ENCODE results near the gene RPS10.

The RPS10 gene

DNA sequence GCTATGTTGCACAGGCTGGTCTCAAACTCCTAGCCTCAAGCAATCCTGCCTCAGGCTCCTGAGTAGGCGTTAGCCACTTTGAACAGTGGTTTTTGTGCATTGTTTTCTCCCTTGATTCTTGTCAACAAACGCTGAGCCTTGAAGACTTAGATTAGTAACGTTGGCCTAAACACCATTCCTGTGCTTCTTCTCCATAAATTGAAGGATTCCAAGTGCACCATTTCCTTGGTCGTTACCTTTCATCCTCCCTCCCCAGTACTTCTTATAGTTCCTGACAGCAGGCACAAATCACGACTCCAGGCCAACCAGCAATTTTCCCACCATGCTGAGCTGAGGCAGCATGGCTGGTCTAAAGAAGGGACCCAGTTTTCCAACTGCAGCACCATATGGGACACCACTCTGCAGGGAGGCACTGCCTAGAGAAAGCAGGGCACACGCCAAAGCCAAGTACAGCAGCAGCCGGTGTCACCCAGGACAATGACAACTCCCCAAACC lies 8.9 kb downstream of the RPS10 start:
- no peak overlapping the region for H3K9ac ChIP-seq (ENCODE audit: low read depth, low read length)
- DNase-seq (no peak), ATAC-seq (ENCODE audit: insufficient read depth, low read depth) (no peak)
- H3K4me2 ChIP-seq (ENCODE audit: insufficient read depth, low read length) = no peak overlapping the region
- no peak overlapping the region for H3K27ac ChIP-seq (ENCODE audit: low read length)
- peaks cover 43% of the 10 kb centered on the region; the same call in 1 of the 2 replicates for H4K20me1 ChIP-seq (ENCODE audit: insufficient read depth, low read length)
- TF ChIP-seq, protein P1, sequence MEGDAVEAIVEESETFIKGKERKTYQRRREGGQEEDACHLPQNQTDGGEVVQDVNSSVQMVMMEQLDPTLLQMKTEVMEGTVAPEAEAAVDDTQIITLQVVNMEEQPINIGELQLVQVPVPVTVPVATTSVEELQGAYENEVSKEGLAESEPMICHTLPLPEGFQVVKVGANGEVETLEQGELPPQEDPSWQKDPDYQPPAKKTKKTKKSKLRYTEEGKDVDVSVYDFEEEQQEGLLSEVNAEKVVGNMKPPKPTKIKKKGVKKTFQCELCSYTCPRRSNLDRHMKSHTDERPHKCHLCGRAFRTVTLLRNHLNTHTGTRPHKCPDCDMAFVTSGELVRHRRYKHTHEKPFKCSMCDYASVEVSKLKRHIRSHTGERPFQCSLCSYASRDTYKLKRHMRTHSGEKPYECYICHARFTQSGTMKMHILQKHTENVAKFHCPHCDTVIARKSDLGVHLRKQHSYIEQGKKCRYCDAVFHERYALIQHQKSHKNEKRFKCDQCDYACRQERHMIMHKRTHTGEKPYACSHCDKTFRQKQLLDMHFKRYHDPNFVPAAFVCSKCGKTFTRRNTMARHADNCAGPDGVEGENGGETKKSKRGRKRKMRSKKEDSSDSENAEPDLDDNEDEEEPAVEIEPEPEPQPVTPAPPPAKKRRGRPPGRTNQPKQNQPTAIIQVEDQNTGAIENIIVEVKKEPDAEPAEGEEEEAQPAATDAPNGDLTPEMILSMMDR (IDR thresholded peaks at IDR 0.05; ENCODE audit: borderline replicate concordance, extremely low read depth, low read length, poor library complexity, severe bottlenecking) = no peak
- TF ChIP-seq EZH2 (IDR thresholded peaks at IDR 0.05; ENCODE audit: borderline replicate concordance, low read depth, low read length, severe bottlenecking) = no peak
- H3K4me3 ChIP-seq (ENCODE audit: low read depth in 1 of 2, low read length in 2 of 2) = no peak overlapping the region
- no peaks in the 10 kb centered on the region for H3K27me3 ChIP-seq (ENCODE audit: insufficient read depth, low read length, poor library complexity)
- H3K4me1 ChIP-seq (ENCODE audit: insufficient read depth, low read length) = peaks cover 8% of the 10 kb centered on the region; the same call in 1 of the 2 replicates
- H3K9me3 ChIP-seq (ENCODE audit: insufficient read depth, low read length, severe bottlenecking) = no peaks in the 10 kb centered on the region
- no peak overlapping the region for H2AFZ ChIP-seq (ENCODE audit: low read depth, low read length)
- H3K36me3 ChIP-seq (ENCODE audit: insufficient read depth, low read length) = peaks cover 76% of the 10 kb centered on the region
- peaks cover 19% of the 10 kb centered on the region for H3K79me2 ChIP-seq (ENCODE audit: insufficient read depth, low read length)

DNA sequence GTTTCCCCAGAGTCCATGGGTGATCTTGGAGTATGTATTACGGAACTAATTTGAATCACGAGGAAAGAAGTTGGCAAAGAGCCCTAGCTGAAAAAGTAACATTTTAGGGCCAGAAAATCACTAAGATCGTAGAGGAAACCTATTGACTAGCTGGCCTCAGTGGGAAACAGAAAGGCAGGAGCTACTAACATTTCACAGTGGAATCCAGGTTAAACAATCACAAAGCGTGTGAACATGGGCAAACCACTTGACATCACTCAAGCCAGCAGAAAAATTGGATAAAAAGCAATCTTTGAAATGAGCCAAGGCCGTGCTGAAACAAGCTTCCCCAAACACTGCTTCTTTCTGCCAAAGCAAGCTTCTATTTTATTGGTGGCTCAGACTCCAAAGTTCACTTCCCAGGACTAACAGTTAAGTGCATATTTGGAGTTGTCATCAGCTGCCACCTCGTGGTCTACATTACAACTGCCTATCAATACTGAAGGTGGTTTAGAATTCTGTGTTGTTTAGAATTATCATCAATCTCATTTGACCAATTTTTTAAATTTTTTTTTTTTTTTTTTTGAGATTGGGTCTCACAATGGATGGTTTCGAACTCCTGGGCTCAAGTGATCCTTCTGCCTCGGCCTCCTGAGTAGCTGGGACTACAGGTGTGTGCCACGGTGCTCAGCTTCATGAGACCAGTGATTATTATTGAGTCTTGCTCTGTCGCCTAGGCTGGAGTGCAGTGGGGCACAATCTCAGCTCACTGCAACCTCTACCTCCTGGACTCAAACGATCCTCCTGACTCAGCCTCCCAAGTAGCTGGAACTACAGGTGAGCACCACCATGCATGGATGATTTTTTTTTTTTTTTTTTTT lies 10.6 kb downstream of the RPS10 start:
- no peak for TF ChIP-seq EZH2 (IDR thresholded peaks at IDR 0.05; ENCODE audit: borderline replicate concordance, low read depth, low read length, severe bottlenecking)
- TF ChIP-seq, protein P1 (IDR thresholded peaks at IDR 0.05; ENCODE audit: borderline replicate concordance, extremely low read depth, low read length, poor library complexity, severe bottlenecking) = peak; percentile 67
- Histone ChIP-seq H3K9me3 (ENCODE audit: insufficient read depth, low read length, severe bottlenecking) (no peaks in the 10 kb centered on the region), H3K4me2 (ENCODE audit: insufficient read depth, low read length) (no peak overlapping the region), H3K4me3 (ENCODE audit: low read depth in 1 of 2, low read length in 2 of 2) (no peak overlapping the region), H3K27ac (ENCODE audit: low read length) (no peak overlapping the region), H3K27me3 (ENCODE audit: insufficient read depth, low read length, poor library complexity) (no peaks in the 10 kb centered on the region), H4K20me1 (ENCODE audit: insufficient read depth, low read length) (peaks cover 30% of the 10 kb centered on the region; the same call in 1 of the 2 replicates), H3K9ac (ENCODE audit: low read depth, low read length) (no peak overlapping the region), H3K36me3 (ENCODE audit: insufficient read depth, low read length) (peaks cover 59% of the 10 kb centered on the region), H2AFZ (ENCODE audit: low read depth, low read length) (no peak overlapping the region), H3K79me2 (ENCODE audit: insufficient read depth, low read length) (peaks cover 7% of the 10 kb centered on the region; the same call in 1 of the 2 replicates), H3K4me1 (ENCODE audit: insufficient read depth, low read length) (no peaks in the 10 kb centered on the region)
- DNase-seq (peak; percentile 42), ATAC-seq (ENCODE audit: insufficient read depth, low read depth) (peak; percentile 68)

DNA sequence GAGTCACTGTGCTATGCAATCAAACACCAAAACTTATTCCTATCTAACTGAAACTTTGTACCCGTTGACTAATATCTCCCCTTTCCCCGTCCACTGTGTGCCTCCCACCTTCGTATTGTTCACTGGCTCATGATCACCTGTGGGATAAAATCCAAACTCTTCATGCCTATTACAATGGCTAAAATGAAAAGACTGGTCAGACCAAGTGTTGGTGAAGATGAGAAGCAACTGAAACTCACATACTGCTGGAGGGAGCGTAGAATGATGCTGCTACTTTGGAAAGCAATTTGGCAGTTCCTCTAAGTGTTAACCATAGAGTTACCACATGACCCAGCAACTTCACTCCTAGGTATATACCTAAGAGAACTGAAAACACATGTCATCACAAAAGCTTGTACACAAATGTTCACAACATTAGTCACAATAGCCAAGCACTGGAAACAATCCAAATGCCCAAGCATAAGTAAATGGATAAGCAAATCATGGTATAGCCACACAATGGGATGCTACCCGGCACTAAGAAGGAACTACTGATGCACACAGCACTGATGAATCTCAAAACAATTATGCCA lies 13.1 kb downstream of the RPS10 start:
- no peaks in the 10 kb centered on the region for H3K79me2 ChIP-seq (ENCODE audit: insufficient read depth, low read length)
- H3K9ac ChIP-seq (ENCODE audit: low read depth, low read length) = no peak overlapping the region
- H3K4me2 ChIP-seq (ENCODE audit: insufficient read depth, low read length) = no peak overlapping the region
- H3K4me1 ChIP-seq (ENCODE audit: insufficient read depth, low read length) = no peaks in the 10 kb centered on the region
- H3K4me3 ChIP-seq (ENCODE audit: low read depth in 1 of 2, low read length in 2 of 2) = no peak overlapping the region
- no peaks in the 10 kb centered on the region for H3K27me3 ChIP-seq (ENCODE audit: insufficient read depth, low read length, poor library complexity)
- no peak overlapping the region for H2AFZ ChIP-seq (ENCODE audit: low read depth, low read length)
- peaks cover 35% of the 10 kb centered on the region for H3K36me3 ChIP-seq (ENCODE audit: insufficient read depth, low read length)
- H3K9me3 ChIP-seq (ENCODE audit: insufficient read depth, low read length, severe bottlenecking) = no peaks in the 10 kb centered on the region
- TF ChIP-seq, protein P1 (IDR thresholded peaks at IDR 0.05; ENCODE audit: borderline replicate concordance, extremely low read depth, low read length, poor library complexity, severe bottlenecking) = no peak
- TF ChIP-seq EZH2 (IDR thresholded peaks at IDR 0.05; ENCODE audit: borderline replicate concordance, low read depth, low read length, severe bottlenecking) = no peak
- no peak for ATAC-seq (ENCODE audit: insufficient read depth, low read depth)
- H3K27ac ChIP-seq (ENCODE audit: low read length) = no peak overlapping the region
- no peak for DNase-seq
- H4K20me1 ChIP-seq (ENCODE audit: insufficient read depth, low read length) = peaks cover 12% of the 10 kb centered on the region; the same call in 1 of the 2 replicates
